Measurements from ENCODE around the gene CHST11. TPM values are rescaled to one million over a fixed set of nuclear protein-coding genes. Genes with fewer than 3 reads are reported as not detected.
A peak's percentile ranks its signal among the peaks of the same experiment; 100 is the strongest.

The CHST11 gene
- total and polyA plus RNA-seq, 9 of the 15 experiments (the other 6 are each of a cell fraction or from before 2014, with no cell fraction given), result 2.3 to 38.7 (median 15.0) TPM

DNA sequence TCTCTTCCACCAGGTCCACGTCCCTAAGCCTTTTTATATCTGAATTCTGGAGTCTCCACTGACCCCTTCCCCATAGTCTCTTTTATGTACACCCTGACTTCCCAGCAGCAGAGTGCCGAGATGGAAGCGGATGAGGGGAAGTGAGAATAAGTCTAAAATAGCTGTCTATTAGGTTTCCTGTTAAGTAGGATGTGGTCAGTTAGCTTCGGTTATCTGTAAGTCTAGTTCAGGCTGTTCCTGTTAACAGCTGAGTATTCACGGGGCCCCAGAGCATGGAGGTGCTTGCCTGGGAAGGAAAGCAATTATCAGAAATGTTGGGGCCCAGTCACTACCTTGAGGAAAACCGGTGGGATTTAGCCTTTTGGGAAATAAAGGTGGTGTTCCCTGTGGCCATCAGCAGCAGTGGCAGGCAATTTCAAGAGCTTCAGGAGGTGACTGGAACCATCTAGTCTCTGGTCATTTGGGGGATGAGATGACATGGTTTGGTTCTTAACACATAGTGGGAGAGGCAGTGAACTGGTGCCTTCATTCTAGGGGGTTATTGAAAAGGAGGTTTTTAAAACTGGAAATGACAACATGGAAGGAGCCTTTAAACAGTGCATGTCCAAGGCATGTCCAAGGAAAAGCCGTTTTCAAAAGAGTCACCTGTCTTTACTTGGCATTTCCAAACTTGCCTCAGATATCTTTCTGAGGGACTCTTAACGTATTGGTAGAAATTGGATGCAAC lies 21.8 kb downstream of the CHST11 start (continued):
- TF ChIP-seq SMAD2 (IDR thresholded peaks at IDR 0.05; ENCODE audit: low read depth, low read length), result no peak
- TF ChIP-seq SRSF7 (optimal IDR thresholded peaks at IDR 0.05; ENCODE audit: low read depth, low read length), result no peak
- TF ChIP-seq, protein P1, sequence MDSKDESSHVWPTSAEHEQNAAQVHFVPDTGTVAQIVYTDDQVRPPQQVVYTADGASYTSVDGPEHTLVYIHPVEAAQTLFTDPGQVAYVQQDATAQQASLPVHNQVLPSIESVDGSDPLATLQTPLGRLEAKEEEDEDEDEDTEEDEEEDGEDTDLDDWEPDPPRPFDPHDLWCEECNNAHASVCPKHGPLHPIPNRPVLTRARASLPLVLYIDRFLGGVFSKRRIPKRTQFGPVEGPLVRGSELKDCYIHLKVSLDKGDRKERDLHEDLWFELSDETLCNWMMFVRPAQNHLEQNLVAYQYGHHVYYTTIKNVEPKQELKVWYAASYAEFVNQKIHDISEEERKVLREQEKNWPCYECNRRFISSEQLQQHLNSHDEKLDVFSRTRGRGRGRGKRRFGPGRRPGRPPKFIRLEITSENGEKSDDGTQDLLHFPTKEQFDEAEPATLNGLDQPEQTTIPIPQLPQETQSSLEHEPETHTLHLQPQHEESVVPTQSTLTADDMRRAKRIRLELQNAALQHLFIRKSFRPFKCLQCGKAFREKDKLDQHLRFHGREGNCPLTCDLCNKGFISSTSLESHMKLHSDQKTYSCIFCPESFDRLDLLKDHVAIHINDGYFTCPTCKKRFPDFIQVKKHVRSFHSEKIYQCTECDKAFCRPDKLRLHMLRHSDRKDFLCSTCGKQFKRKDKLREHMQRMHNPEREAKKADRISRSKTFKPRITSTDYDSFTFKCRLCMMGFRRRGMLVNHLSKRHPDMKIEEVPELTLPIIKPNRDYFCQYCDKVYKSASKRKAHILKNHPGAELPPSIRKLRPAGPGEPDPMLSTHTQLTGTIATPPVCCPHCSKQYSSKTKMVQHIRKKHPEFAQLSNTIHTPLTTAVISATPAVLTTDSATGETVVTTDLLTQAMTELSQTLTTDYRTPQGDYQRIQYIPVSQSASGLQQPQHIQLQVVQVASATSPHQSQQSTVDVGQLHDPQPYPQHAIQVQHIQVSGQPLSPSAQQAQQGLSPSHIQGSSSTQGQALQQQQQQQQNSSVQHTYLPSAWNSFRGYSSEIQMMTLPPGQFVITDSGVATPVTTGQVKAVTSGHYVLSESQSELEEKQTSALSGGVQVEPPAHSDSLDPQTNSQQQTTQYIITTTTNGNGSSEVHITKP (IDR thresholded peaks at IDR 0.05; ENCODE audit: partially characterized antibody), result no peak
- no peak for TF ChIP-seq ZBTB2 (IDR thresholded peaks at IDR 0.05)
- TF ChIP-seq YBX1 (IDR thresholded peaks at IDR 0.05), result no peak
- peak in 1 of 2 experiments; percentile 13; a peak in 1 of 4 replicates for TF ChIP-seq TBL1XR1 (IDR thresholded peaks at IDR 0.05; ENCODE audit: low read length in 2 of 2)
- 0 out of 2 replicates have a peak, but pooled peaks have one; percentile 24 for TF ChIP-seq SOX6 (IDR thresholded peaks at IDR 0.05)
- TF ChIP-seq, protein P2, sequence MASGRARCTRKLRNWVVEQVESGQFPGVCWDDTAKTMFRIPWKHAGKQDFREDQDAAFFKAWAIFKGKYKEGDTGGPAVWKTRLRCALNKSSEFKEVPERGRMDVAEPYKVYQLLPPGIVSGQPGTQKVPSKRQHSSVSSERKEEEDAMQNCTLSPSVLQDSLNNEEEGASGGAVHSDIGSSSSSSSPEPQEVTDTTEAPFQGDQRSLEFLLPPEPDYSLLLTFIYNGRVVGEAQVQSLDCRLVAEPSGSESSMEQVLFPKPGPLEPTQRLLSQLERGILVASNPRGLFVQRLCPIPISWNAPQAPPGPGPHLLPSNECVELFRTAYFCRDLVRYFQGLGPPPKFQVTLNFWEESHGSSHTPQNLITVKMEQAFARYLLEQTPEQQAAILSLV (tag; IDR thresholded peaks at IDR 0.05), result no peak
- 0 out of 2 replicates have a peak, but pooled peaks have one; percentile 54 for TF ChIP-seq HDGF (IDR thresholded peaks at IDR 0.05)
- TF ChIP-seq, protein P3, sequence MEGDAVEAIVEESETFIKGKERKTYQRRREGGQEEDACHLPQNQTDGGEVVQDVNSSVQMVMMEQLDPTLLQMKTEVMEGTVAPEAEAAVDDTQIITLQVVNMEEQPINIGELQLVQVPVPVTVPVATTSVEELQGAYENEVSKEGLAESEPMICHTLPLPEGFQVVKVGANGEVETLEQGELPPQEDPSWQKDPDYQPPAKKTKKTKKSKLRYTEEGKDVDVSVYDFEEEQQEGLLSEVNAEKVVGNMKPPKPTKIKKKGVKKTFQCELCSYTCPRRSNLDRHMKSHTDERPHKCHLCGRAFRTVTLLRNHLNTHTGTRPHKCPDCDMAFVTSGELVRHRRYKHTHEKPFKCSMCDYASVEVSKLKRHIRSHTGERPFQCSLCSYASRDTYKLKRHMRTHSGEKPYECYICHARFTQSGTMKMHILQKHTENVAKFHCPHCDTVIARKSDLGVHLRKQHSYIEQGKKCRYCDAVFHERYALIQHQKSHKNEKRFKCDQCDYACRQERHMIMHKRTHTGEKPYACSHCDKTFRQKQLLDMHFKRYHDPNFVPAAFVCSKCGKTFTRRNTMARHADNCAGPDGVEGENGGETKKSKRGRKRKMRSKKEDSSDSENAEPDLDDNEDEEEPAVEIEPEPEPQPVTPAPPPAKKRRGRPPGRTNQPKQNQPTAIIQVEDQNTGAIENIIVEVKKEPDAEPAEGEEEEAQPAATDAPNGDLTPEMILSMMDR (IDR thresholded peaks at IDR 0.05 in 2 of 3, conservative IDR thresholded peaks at IDR 0.05 in 1 of 3; ENCODE audit: insufficient read depth in 2 of 3, low read depth in 1 of 3, low read length in 3 of 3), result no peak
- TF ChIP-seq ZBTB34 (CRISPR knock-in tag; IDR thresholded peaks at IDR 0.05), result no peak
- TF ChIP-seq GTF2A2 (tag; IDR thresholded peaks at IDR 0.05), result no peak
- no peak; the same call in 1 of the 2 replicates for TF ChIP-seq ZNF717 (CRISPR knock-in tag; IDR thresholded peaks at IDR 0.05)
- no peak for TF ChIP-seq KAT7 (CRISPR knock-in tag; IDR thresholded peaks at IDR 0.05; ENCODE audit: borderline replicate concordance)
- TF ChIP-seq TAF9B (IDR thresholded peaks at IDR 0.05; ENCODE audit: partially characterized antibody), result no peak
- peak in 1 of 2 experiments; percentile 78; a peak in 2 of 4 replicates for TF ChIP-seq ETV6 (IDR thresholded peaks at IDR 0.05; ENCODE audit: borderline replicate concordance in 1 of 2, low read depth in 2 of 2, low read length in 1 of 2)
- no peak for TF ChIP-seq ETV6 (CRISPR knock-in tag; IDR thresholded peaks at IDR 0.05; ENCODE audit: borderline replicate concordance)
